DMS53 (cell line): ENCODE measurements around the gene RBMX.
A peak's percentile ranks its signal among the peaks of the same experiment; 100 is the strongest.
"Not testable (repeated sequence)": the region's sequence is repeated elsewhere in the genome, so short reads cannot be mapped to it uniquely, and the experiment has no call there.

Experiments used
- DNase-seq: peaks from one replicate; lab custom pipeline; 2025; lab: John Stamatoyannopoulos, UW

Gene RBMX

GRCh38 chrX:136880452-136881013, at the start of gene RBMX:
TSS of gene RBMX (minus strand) at chrX:136880725. CDS start at chrX:136879427, 1,298 bp downstream.
- DNase-seq: peak; percentile 97

GRCh38 chrX:136921438-136921837, 40.9 kb upstream of the RBMX start:
- DNase-seq: not testable (repeated sequence)

- DNase-seq: no peak
Observed at GRCh38 chrX:136920001-136920400, 39.5 kb upstream of the RBMX start.

- no peak for DNase-seq
Observed at GRCh38 chrX:136916827-136917226, 36.3 kb upstream of the RBMX start.

- not testable (repeated sequence) for DNase-seq
Observed at GRCh38 chrX:136911661-136912060, 31.1 kb upstream of the RBMX start.

GRCh38 chrX:136911253-136911652, 30.7 kb upstream of the RBMX start:
- DNase-seq: no peak

GRCh38 chrX:136910565-136911035, 30.1 kb upstream of the RBMX start:
- no peak for DNase-seq

GRCh38 chrX:136909706-136910564, 29.4 kb upstream of the RBMX start:
- DNase-seq: peak; percentile 90

GRCh38 chrX:136909119-136909705, 28.7 kb upstream of the RBMX start:
- peak; percentile 92 for DNase-seq

GRCh38 chrX:136907621-136908020, 27.1 kb upstream of the RBMX start:
- DNase-seq: no peak

GRCh38 chrX:136906921-136907510, 26.5 kb upstream of the RBMX start:
- peak; percentile 5 for DNase-seq

- not testable (repeated sequence) for DNase-seq
Observed at GRCh38 chrX:136904067-136904466, 23.5 kb upstream of the RBMX start.

GRCh38 chrX:136900071-136900470, 19.5 kb upstream of the RBMX start:
- not testable (repeated sequence) for DNase-seq

GRCh38 chrX:136899221-136899620, 18.7 kb upstream of the RBMX start:
- DNase-seq: no peak

- peak; percentile 21 for DNase-seq
Observed at GRCh38 chrX:136898752-136899151, 18.2 kb upstream of the RBMX start.

- no peak for DNase-seq
Observed at GRCh38 chrX:136896121-136896914, 15.8 kb upstream of the RBMX start.

- no peak for DNase-seq
Observed at GRCh38 chrX:136892412-136892811, 11.9 kb upstream of the RBMX start.

GRCh38 chrX:136890596-136890995, 10.1 kb upstream of the RBMX start:
- not testable (repeated sequence) for DNase-seq

- DNase-seq: no peak
Observed at GRCh38 chrX:136889269-136889668, 8.7 kb upstream of the RBMX start.

- DNase-seq: peak; percentile 70
Observed at GRCh38 chrX:136880003-136880451, 498 bp downstream of the RBMX start.

GRCh38 chrX:136879001-136879687, 1.4 kb downstream of the RBMX start:
- DNase-seq: peak; percentile 27
